Right ventricle myocardium superior (tissue), 1 donor: ENCODE measurements around the gene SNTG2. TPM values are rescaled to one million over a fixed set of nuclear protein-coding genes. Genes with fewer than 3 reads are reported as not detected.
"Not testable (repeated sequence)": the region's sequence is repeated elsewhere in the genome, so short reads cannot be mapped to it uniquely, and the experiment has no call there.

Experiments used
- ATAC-seq: fragments of 200-7000 bp; cut with Tn5 transposase; one replicate; pipeline ENCODE4 v1.9.1; 2020; ENCODE audit warnings: mild to moderate bottlenecking; ENCODE audit not compliant: poor library complexity
- DNase-seq: peaks from one replicate; pipeline ENCODE4 v3.0.0-alpha.2; 2020
- intact Hi-C: fragments of 100-400 bp; cut with DNase I; formaldehyde crosslinking; loops from one replicate; pipeline ENCODE4 v1.11.2; 2022
- total RNA-seq: library from RNA; stranded (reverse); fragmentation: NEBNext Ultra II Directional; extraction: Animal tissue kit (Norgen Biotek cat#: 25700); gene quantifications from one replicate; pipeline ENCODE4 v1.2.1, GENCODE V29; 2021
- donor health status: DM: no; HTN: yes; CAD: no; lungs with severe emphysema.

The SNTG2 gene
- total RNA-seq, 1 donor from 2014 or later: 0.73 TPM

DNA sequence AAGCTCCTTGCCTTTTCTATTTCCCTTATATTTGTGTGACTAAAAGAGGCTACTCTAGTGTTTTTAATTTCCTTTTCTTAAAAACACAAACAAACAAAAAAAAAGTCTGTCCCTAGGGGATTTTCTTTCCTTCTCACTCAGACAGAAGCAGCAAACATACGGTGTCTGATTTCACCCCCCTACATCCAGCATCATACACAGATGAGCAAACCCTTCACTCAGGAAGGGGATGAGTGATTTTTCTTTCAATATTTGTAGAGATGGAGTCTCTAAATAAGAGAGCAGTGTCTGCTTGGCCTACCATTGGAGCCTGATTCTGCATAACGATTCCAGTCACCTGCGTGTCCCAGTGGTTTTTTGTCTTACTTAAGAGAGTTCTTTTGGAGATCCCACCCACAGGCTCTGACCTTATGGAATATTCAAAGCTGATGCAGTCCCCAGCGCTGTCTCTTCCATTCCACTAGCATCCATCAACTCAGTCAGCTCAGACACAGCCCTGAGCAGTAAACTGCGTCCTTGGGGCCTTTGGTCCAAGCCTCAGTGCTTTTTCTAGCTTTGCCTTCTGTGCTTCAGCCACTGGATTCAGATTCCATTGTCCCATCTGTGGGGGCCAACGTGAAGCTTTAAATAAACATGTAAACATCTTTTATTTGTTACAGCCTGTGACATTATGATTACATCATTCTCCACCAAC, 410.1 kb downstream of the SNTG2 start:
- DNase-seq (no peak), ATAC-seq (no peak)
- intact Hi-C loops: no loop called here

DNA sequence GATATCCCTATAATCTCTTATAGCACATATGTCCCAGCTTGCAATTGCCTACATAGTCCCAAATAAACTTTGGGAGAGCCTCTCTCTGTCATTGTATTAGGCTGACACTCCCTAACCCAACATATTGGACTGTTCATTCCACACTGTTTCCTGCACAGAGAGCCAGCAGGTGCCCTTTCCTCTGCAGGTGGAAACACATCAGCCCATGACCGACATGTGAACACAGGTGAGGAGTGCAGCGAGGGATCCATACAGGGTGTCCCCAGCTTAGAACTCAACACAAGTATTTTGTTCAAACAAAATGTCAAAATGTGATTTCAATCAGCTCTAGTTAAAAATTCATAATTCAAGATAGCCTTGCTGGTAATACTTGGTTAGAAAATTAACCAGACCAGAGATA, 412.7 kb downstream of the SNTG2 start:
- intact Hi-C loops: no loop called here
- ATAC-seq: no peak
- DNase-seq: no peak

DNA sequence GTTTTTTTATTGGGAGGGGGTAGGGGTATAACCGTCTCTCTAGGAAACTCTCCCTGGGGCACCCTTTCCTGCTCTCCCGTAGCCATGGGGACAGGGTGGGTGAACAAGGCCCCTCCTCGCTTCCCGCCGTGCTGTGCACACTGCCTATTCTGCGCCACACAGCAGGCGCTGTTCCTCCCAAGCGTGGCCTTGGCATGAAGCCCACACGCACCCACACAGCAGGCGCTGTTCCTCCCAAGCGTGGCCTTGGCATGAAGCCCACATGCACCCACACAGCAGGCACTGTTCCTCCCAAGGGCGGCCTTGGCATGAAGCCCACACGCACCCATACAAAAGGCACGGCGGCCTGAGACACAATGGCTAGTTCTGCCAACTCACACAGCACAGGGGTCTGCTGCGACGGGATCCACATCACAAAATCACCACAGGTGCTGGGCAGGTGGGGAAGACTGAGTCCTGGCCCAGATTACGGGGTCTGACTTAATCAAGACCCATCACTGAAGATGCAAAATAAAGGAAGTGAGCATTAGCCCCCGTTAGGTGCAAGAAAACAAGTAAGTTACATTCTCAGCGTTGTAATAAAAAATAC, 416.0 kb downstream of the SNTG2 start:
- DNase-seq: peak; percentile 74
- intact Hi-C loops: no loop called here
- ATAC-seq: peak; percentile 36

DNA sequence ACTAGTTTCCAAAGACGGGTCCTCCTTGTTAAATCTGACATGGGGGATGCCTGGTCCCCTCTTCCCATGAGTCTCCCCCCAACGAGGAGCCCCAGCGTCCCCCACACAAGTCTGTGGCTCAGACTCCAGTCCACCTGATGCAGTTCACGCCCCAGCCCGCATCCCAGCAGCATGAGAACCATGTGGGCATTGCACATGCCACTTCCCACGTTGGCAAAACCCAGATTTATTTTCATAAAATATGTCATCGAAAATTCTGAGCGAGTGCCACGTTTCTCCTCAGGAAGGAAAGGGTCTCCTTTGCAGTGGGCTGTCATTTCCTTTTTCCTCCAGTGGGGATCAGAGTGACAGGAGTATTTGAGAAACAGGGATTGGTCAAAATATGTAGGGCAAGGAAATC, 417.0 kb downstream of the SNTG2 start:
- intact Hi-C loops: no loop called here

DNA sequence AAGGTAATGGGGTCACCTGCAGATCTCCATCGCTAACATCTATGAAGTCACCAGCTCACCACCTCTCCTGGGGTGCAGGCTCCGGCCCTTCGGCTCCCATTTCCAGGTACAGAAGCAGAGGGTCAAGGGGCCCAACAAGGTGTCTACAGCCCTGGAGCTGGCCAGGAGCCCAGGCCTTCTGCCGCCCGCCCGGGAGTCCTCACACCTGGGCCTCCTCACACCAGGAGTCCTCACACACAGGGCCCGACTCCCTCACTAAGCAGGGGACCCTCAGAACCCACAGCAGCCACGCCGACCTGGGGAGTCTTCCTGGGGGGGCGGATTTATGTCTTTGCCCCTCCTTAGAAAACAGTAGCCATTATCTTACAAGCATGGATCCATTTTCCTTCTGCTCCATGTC, 419.3 kb downstream of the SNTG2 start:
- intact Hi-C loops: no loop called here
- ATAC-seq (no peak), DNase-seq (no peak)

More for the DNA sequence above, 417.0 kb downstream of the SNTG2 start:
- no peak for DNase-seq
- no peak for ATAC-seq

DNA sequence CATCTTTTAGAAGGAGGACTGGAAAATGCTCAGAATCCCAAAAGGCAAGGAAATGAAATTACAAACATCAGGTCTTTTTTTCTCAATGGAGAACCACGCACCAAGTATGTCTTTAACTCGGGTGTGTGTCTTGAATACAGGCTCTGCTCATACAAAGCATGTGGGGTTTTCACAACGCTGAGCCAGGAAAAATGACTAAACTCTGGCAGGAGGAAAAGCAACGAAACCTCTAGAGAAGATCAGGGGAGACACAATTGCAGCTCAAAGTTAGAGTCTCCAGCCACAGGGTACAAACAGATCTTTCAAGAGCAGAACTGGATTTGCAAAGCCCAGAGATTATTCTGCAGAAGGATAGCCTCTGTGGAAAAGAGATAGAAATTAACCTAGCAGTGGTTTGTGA, 419.8 kb downstream of the SNTG2 start:
- intact Hi-C loops: no loop called here
- ATAC-seq (no peak), DNase-seq (no peak)

DNA sequence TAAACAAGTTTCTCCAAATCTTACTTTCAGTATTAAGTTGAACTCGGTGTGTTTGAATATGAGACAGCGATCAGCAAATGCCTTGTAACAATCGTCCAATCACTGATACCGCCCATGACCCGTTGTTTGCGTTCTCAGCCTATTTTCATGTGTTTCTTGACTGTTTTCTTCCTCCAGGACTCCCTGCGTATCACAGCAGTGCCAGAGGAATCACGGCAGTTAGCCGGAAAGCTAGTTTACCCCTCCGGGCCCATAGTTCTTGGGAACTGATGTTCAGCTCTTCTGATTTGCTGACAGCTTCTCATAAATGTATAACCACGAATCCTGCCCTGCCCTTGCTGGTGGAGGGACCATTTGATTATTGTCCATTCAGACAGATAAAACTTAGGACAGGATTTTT, 420.4 kb downstream of the SNTG2 start:
- no peak for ATAC-seq
- intact Hi-C loops: no loop called here
- DNase-seq: no peak

DNA sequence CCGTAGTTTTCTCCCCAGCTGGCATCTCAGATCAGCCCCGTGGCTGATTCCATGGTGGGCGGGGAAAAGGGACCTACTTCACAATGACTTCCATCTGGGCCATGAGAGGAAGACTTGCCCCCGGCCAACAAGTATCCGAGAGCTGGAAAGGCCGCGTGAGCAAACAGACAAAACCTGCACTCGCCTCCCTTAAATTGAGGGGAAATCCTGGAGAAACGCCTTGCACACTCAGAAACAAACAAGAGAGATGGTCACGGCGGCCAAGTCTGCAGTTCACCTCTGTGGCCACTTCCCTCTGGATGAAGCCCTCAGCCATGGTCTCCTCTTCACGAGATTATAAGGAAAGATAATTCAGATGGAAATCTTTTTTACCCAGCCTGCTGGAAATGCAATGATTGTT, 423.2 kb downstream of the SNTG2 start:
- ATAC-seq (no peak), DNase-seq (no peak)
- intact Hi-C loops: no loop called here

DNA sequence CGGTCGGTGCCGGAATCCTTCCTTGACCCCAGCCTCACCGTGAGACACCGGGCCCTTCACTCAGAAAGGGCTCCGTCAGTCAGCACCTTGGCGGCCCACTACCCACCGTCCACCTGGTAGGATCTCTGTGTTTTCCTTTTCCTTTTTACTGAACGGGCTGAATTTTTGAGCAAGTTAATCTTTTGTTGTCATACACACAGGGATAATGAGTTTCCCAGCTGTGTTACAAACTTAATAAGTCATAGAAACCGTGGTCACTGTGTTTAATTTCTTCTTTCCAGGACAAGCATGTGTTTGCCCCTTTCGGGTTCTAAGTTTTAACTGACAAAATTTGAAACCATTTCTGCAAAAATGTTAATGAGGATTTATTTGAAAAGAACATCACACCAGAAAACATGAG, 423.6 kb downstream of the SNTG2 start:
- no peak for DNase-seq
- no peak for ATAC-seq
- intact Hi-C loops: no loop called here

DNA sequence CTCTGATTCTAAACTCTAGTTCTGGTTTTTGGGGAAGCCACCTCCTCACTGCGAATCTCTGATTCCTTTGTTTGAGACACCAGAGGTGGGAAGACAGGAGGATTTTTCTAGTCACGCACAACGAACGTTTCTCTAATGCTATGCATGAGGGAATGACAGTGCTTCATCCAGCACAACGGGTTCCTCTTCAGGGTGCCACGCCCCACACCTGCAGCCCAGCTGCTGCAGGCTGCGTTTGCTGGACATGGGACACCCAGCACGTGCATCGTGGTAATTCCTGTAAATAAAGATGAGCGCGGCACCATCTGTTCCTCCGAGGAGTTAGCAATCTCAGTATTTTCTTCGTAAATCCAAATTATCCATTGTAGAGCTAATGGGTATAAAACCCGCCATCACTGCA, 425.1 kb downstream of the SNTG2 start:
- intact Hi-C loops: no loop called here

DNA sequence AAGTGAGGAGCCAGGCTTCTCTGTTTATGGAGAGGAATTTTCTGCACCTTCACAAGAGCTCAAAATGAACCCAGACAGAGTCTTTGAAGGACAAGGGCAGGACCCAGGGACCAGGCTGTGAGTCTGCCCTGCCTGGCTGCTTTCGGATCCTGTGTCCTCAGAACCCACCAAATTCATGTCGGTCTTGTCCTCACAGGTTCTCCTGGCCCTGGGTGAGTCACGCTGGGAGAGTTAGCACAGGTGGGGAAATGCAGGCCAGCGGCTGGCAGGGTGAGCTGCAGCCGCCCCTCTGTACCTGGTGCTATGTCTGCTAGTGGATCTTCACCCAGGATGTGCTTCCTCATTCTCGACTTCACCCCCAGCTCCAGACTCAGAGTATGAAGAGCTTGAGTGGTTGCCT, 426.8 kb downstream of the SNTG2 start:
- intact Hi-C loops: no loop called here
- DNase-seq (no peak), ATAC-seq (no peak)

More for the DNA sequence above, 425.1 kb downstream of the SNTG2 start:
- ATAC-seq (no peak), DNase-seq (no peak)

DNA sequence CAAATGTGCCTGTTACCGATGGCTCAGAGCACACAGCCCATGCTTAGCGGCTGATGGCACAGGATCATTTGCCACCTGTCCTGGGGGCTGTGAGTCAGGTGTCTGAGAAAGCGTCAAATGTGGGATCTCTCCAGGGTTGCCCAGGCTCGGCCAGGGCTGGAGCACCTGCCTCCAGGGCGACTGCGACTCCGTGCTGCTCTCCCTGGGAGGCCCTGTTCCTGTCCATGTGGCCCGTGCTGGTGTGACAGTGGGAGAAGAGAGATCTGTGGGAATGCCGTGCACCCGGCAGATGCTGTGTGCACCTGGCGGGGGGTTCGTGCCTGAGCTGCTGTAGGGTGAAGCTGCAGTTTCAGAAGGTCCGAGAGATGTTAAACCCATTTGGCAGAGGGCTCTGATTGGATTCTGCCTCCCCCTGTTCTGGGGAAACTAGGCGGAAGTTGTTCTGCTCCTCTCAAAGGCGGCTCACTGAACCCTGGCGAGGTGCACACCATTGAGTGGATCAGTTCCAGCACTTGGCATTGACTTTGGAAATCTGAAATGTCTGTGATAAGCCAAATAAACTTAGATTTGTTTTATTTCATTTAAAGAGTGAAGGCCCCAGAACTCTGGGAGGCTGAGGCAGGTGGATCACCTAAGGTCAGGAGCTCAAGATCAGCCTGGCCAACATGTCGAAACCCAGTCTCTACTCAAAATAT, 428.0 kb downstream of the SNTG2 start:
- intact Hi-C loops: no loop called here

DNA sequence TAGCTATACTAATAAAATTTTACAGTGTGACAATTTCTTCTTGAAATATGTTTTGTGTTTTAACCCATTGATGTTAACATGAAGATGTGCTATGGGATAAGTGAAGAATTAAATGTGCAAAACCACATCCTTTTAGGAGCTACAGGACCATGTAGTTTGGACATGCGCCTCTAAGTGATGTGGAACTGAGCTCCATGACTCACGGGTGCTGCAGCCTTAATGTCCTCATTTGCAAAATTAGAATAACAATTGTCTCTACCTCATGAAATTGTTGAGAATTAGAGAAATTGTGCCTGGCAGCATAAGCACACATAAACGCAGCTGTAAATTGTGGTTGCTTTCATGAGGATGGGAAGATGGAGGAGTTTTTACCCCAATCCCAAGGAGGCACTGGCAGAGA, 431.0 kb downstream of the SNTG2 start:
- ATAC-seq (no peak), DNase-seq (no peak)
- intact Hi-C loops: no loop called here

More for the DNA sequence above, 428.0 kb downstream of the SNTG2 start:
- DNase-seq (no peak), ATAC-seq (no peak)

DNA sequence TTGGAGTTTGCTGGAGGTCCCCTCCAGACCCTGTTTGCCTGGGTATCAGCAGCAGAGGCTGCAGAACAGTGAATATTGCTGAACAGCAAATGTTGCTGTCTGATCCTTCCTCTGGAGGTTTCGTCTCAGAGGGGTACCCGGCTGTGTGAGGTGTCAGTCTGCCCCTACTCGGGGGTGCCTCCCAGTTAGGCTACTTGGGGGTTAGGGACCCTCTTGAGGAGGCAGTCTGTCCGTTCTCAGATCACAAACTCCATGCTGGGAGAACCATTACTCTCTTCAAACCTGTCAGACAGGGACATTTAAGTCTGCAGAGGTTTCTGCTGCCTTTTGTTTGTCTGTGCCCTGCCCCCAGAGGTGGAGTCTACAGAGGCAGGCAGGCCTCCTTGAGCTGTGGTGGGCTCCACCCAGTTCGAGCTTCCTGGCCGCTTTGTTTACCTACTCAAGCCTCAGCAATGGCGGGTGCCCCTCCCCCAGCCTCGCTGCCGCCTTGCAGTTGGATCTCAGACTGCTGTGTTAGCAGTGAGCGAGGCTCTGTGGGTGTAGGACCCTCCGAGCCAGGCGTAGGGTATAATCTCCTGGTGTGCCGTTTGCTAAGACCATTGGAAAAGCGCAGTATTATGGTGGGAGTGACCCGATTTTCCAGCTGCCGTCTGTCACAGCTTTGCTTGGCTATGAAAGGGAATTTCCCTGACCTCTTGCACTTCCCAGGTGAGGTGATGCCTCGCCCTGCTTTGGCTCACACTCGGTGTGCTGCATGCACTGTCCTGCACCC, 437.5 kb downstream of the SNTG2 start:
- ATAC-seq, DNase-seq, intact Hi-C loops: not testable (repeated sequence)

DNA sequence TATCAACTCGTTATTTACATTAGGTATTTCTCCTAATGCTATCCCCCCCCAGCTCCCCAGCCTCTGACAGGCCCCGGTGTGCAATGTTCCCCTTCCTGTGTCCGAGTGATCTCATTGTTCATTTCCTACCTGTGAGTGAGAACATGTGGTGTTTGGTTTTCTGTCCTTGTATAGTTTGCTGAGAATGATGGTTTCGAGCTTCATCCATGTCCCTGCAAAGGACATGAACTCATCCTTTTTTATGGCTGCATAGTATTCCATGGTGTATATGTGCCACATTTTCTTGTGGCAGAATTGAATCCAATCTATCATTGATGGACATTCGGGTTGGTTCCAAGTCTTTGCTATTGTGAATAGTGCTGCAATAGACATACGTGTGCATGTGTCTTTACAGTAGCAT, 439.5 kb downstream of the SNTG2 start:
- DNase-seq, ATAC-seq, intact Hi-C loops: not testable (repeated sequence)

DNA sequence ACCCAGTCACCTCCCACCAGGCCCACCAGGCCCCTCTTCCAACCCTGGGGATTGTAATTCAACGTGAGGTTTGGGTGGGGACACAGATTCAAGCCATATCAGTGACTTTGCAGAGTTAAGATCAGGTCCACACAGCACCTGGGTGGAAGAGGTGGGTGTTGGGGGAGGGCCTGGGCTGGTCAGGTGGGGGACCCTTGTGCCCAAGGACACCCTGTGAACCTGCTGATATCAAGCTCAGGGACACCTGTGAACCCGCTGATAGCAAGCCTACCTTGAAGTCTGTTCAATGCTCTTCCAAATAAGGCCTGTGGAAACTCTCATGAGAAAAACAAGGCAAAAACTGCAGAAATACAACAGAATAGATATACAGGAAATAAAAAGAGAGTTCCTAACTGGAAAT, 442.7 kb downstream of the SNTG2 start:
- no peak for DNase-seq
- intact Hi-C loops: no loop called here
- ATAC-seq: no peak

DNA sequence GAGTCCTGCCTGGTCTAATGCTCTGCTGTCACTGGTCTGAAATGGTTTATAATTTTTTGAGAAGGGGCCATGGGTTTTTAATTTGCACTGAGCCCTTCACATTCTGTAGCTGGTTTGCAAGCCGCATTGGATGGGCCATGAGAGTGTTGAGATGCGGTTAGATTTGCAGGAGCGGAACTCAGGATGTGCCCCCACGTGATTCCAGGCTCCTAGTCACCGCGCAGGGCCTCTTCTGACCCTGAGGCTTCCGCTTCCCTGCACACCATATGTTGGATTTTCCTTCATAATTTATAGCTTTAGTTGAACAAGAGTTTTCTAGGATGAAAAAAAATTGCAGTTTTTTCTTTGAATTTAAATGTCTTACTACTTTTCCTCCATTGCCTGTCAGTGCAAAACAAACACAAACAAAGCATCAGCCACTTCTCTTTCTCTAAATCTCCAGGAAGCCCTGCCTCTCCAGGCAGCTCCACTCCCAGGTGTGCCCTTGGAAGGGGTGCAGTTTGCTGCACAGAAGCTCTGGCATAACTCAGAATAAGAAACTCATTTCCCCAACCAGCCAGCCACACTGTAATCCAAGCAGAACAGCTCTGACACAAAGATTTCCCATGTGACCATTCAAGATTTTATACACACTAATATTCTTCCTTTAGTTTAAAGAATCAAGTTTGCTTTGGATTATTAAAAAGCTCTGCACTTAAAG, 444.2 kb downstream of the SNTG2 start:
- no peak for DNase-seq
- ATAC-seq: no peak
- intact Hi-C loops: no loop called here

DNA sequence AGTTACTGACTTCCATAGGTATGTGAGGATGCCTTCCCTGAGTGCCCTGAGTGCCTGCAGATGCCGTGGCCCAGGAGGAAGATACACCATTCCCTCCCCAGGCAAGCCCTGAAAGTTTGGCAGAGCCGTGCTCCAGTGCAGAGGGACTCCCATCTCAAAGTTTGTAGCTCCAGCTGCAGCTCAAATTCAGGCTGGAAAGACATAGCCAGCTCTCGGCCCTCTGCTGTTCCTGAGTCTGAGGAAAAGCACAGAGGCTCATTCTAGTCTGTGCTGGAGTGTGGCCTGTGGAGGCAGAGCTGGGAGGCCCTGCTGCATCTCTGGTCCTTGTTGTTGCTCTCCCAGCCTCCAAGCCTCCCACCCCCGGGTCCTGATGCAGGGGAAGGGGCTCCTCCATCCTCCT, 446.7 kb downstream of the SNTG2 start:
- intact Hi-C loops: no loop called here
- DNase-seq (no peak), ATAC-seq (no peak)

DNA sequence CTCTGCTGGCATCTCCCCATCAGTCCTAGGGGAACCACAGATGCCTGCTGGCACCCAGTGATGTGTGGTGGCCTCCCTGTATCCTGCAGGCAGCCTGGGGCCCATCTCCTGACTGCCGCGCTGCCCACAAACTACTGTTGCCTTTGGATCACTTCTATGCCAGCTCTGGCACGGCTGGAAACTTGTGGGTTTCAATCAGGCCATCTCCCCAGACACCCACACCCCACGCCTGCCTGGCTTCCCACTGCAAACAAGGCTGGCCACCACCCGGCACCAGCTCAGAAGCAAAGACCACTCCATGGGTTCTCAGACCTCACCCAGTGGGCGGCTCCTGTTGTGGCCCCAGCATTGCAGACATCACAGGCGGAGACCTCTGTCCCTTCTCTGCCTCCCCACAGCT, 447.5 kb downstream of the SNTG2 start:
- ATAC-seq: no peak
- intact Hi-C loops: no loop called here
- DNase-seq: no peak
